Measurements from ENCODE around the gene GAREM1. TPM values are rescaled to one million over a fixed set of nuclear protein-coding genes. Genes with fewer than 3 reads are reported as not detected.

Gene GAREM1
- total RNA-seq (6.9 and 8.1 TPM in 2 replicates), polyA plus RNA-seq (6.3 and 7.1 TPM in 2 replicates)

- Histone ChIP-seq H2AFZ (peak within 1 kb of the TSS; percentile 78), H3K36me3 (replicated peaks; ENCODE audit: insufficient read depth, low read depth) (no peaks in the 10 kb centered on the region), H3K4me3 (peak within 1 kb of the TSS; percentile 92), H3K9me3 (ENCODE audit: low read depth) (no peaks in the 10 kb centered on the region), H3K4me2 (peak within 1 kb of the TSS; percentile 85), H4K20me1 (ENCODE audit: insufficient read depth, poor library complexity, severe bottlenecking) (peaks cover 4% of the 10 kb centered on the region), H3K79me2 (peaks cover 26% of the 10 kb centered on the region), H3K4me1 (ENCODE audit: insufficient read depth) (peaks cover 14% of the 10 kb centered on the region), H3K9me2 (replicated peaks; ENCODE audit: insufficient read depth) (no peaks in the 10 kb centered on the region), H3K27ac (peak within 1 kb of the TSS; percentile 81), H3K27me3 (peaks cover 9% of the 10 kb centered on the region)
- 4% methylated on average over 24 of the region's 82 CpGs for whole genome bisulfite sequencing (ENCODE audit: low lambda C conversion rate, missing lambda C conversion rate)
- peak; percentile 98 for DNase-seq (ENCODE audit: low spot score)
- peak; percentile 70 for TF ChIP-seq CTCF (IDR thresholded peaks at IDR 0.05; ENCODE audit: poor library complexity)
- no peak for TF ChIP-seq EZH2phosphoT487 (IDR thresholded peaks at IDR 0.05; ENCODE audit: low read depth, severe bottlenecking, unreplicated experiment)
Observed at GRCh38 chr18:32470714-32471633, at the start of gene GAREM1. TSS of gene GAREM1 (minus strand) at chr18:32470882. CDS start at chr18:32470428, 454 bp downstream.

- no peaks in the 10 kb centered on the region for H3K79me2 ChIP-seq
Observed at GRCh38 chr18:32511147-32511546, 40.5 kb upstream of the GAREM1 start.

GRCh38 chr18:32509111-32509510 lies 38.4 kb upstream of the GAREM1 start:
- Histone ChIP-seq H3K27ac (no peak overlapping the region), H2AFZ (no peak overlapping the region), H3K9me2 (replicated peaks; ENCODE audit: insufficient read depth) (no peaks in the 10 kb centered on the region), H3K4me2 (no peak overlapping the region), H4K20me1 (ENCODE audit: insufficient read depth, poor library complexity, severe bottlenecking) (no peaks in the 10 kb centered on the region), H3K27me3 (no peaks in the 10 kb centered on the region), H3K4me3 (no peak overlapping the region), H3K79me2 (no peaks in the 10 kb centered on the region), H3K36me3 (replicated peaks; ENCODE audit: insufficient read depth, low read depth) (no peaks in the 10 kb centered on the region), H3K9me3 (ENCODE audit: low read depth) (no peaks in the 10 kb centered on the region), H3K4me1 (ENCODE audit: insufficient read depth) (no peaks in the 10 kb centered on the region)
- TF ChIP-seq CTCF (IDR thresholded peaks at IDR 0.05; ENCODE audit: poor library complexity) = no peak
- TF ChIP-seq EZH2phosphoT487 (IDR thresholded peaks at IDR 0.05; ENCODE audit: low read depth, severe bottlenecking, unreplicated experiment) = no peak
- TF ChIP-seq EZH2 (IDR thresholded peaks at IDR 0.05; ENCODE audit: borderline replicate concordance) = no peak
- DNase-seq (ENCODE audit: low spot score) = no peak
- WGBS (ENCODE audit: low lambda C conversion rate, missing lambda C conversion rate) = 87% methylated on average over 3 of the region's 3 CpGs

More at GRCh38 chr18:32511147-32511546, 40.5 kb upstream of the GAREM1 start:
- DNase-seq (ENCODE audit: low spot score) = no peak
- no peaks in the 10 kb centered on the region for H3K36me3 ChIP-seq (replicated peaks; ENCODE audit: insufficient read depth, low read depth)
- H2AFZ ChIP-seq = no peak overlapping the region
- no peak for TF ChIP-seq CTCF (IDR thresholded peaks at IDR 0.05; ENCODE audit: poor library complexity)
- no peak for TF ChIP-seq EZH2 (IDR thresholded peaks at IDR 0.05; ENCODE audit: borderline replicate concordance)
- no peak for TF ChIP-seq EZH2phosphoT487 (IDR thresholded peaks at IDR 0.05; ENCODE audit: low read depth, severe bottlenecking, unreplicated experiment)
- H4K20me1 ChIP-seq (ENCODE audit: insufficient read depth, poor library complexity, severe bottlenecking) = no peaks in the 10 kb centered on the region
- H3K27me3 ChIP-seq = no peaks in the 10 kb centered on the region
- H3K4me1 ChIP-seq (ENCODE audit: insufficient read depth) = no peaks in the 10 kb centered on the region
- H3K9me3 ChIP-seq (ENCODE audit: low read depth) = no peaks in the 10 kb centered on the region
- H3K9me2 ChIP-seq (replicated peaks; ENCODE audit: insufficient read depth) = no peaks in the 10 kb centered on the region
- H3K4me2 ChIP-seq = no peak overlapping the region
- no peak overlapping the region for H3K4me3 ChIP-seq
- WGBS (ENCODE audit: low lambda C conversion rate, missing lambda C conversion rate) = 95% methylated on average over 7 of the region's 7 CpGs
- no peak overlapping the region for H3K27ac ChIP-seq
